ENCODE data around the gene ETV6. TPM values are rescaled to one million over a fixed set of nuclear protein-coding genes. Genes with fewer than 3 reads are reported as not detected.

The ETV6 gene
- polyA plus RNA-seq, 2 of the 4 experiments (the other 2 are of a cell fraction) = 4.0 to 7.0 TPM

GRCh38 chr12:11746940-11747716 is 97.7 kb downstream of the ETV6 start:
- TF ChIP-seq E2F6 (IDR thresholded peaks at IDR 0.05; ENCODE audit: borderline replicate concordance, low read depth) = no peak
- Histone ChIP-seq H3K4me1 (peaks cover 24% of the 10 kb centered on the region; the same call in 2 of the 3 replicates), H3K27ac (peak overlapping the region; percentile 27 to 65; a peak in 4 of 6 replicates), H3K9me3 (no peaks in the 10 kb centered on the region), H3K4me3 (no peak overlapping the region), H3K4me2 (peak overlapping the region; percentile 52; the same call in 2 of the 3 replicates)
- WGBS (ENCODE audit: missing lambda C conversion rate) = 77% methylated on average over 7 of the region's 7 CpGs
- no peak for DNase-seq (ENCODE audit: low read depth in 1 of 2, low spot score in 1 of 2)
- FAIRE-seq = no peak
- CTCF ChIA-PET = interaction anchor here (1.6 to 1.9 kb wide), 2 partner anchors 13 to 16 kb away, joined by 4 to 8 read pairs; no protein-coding TSS in a partner anchor
- POLR2A ChIA-PET = interaction anchor here (1.8 kb wide), 1 partner anchor 98 kb away, joined by 14 read pairs; the partner anchor contains the start of gene ETV6
- no peak for ATAC-seq

- H3K4me1 ChIP-seq = peaks cover 24% of the 10 kb centered on the region; the same call in 2 of the 3 replicates
- CTCF ChIA-PET = interaction anchor here (1.6 to 1.9 kb wide), 2 partner anchors 14 to 16 kb away, joined by 4 to 8 read pairs; no protein-coding TSS in a partner anchor
- WGBS (ENCODE audit: missing lambda C conversion rate) = 97% methylated on average over 3 of the region's 3 CpGs
Measured at GRCh38 chr12:11747969-11748368, 98.5 kb downstream of the ETV6 start.

More at GRCh38 chr12:11747969-11748368, 98.5 kb downstream of the ETV6 start:
- no peak overlapping the region for H3K4me2 ChIP-seq
- no peak for ATAC-seq
- no peak for FAIRE-seq
- DNase-seq (ENCODE audit: low read depth in 1 of 2, low spot score in 1 of 2) = no peak
- H3K9me3 ChIP-seq = no peaks in the 10 kb centered on the region
- no peak for TF ChIP-seq PBX3 (IDR thresholded peaks at IDR 0.05)
- no peak for TF ChIP-seq HOXB13 (CRISPR knock-in tag; IDR thresholded peaks at IDR 0.05; ENCODE audit: low read depth)
- no peak for TF ChIP-seq ZNF302 (CRISPR knock-in tag; IDR thresholded peaks at IDR 0.05)
- no peak for TF ChIP-seq CTCF (IDR thresholded peaks at IDR 0.05)
- TF ChIP-seq RCOR1 (IDR thresholded peaks at IDR 0.05; ENCODE audit: low read depth, low read length) = no peak
- TF ChIP-seq ELK1 (IDR thresholded peaks at IDR 0.05; ENCODE audit: low read depth, low read length) = no peak
- TF ChIP-seq NPAS2 (CRISPR knock-in tag; IDR thresholded peaks at IDR 0.05; ENCODE audit: borderline replicate concordance) = no peak
- TF ChIP-seq EHMT2 (IDR thresholded peaks at IDR 0.05; ENCODE audit: low read depth) = no peak
- no peak for TF ChIP-seq CBX8 (IDR thresholded peaks at IDR 0.05)
- no peak for TF ChIP-seq KDM1A (IDR thresholded peaks at IDR 0.05; ENCODE audit: low read depth)
- TF ChIP-seq MAX (IDR thresholded peaks at IDR 0.05) = no peak
- no peak for TF ChIP-seq EP300 (IDR thresholded peaks at IDR 0.05)
- TF ChIP-seq HOXB5 (CRISPR knock-in tag; IDR thresholded peaks at IDR 0.05) = no peak
- no peak for TF ChIP-seq TP53 (CRISPR knock-in tag; IDR thresholded peaks at IDR 0.05)
- no peak for TF ChIP-seq RAD21 (conservative IDR thresholded peaks at IDR 0.05 in 1 of 2, IDR thresholded peaks at IDR 0.05 in 1 of 2)
- H3K27ac ChIP-seq = peak overlapping the region in 1 of 2 experiments; percentile 15; a peak in 1 of 6 replicates
- POLR2A ChIA-PET = no interaction called here
- no peak overlapping the region for H3K4me3 ChIP-seq

Measured in A549 (cell line).